Measurements from ENCODE around the gene SLC23A2. TPM values are rescaled to one million over a fixed set of nuclear protein-coding genes. Genes with fewer than 3 reads are reported as not detected.

The SLC23A2 gene
- polyA plus RNA-seq, 1 of the 3 experiments (the other 2 are of a cell fraction): 14.0 TPM

- ChIA-PET POLR2A (no interaction called here), CTCF (interaction anchor here (0.7 to 1.0 kb wide), 3 partner anchors 17 to 117 kb away, joined by 3 read pairs; no protein-coding TSS in a partner anchor)
- H3K27me3 ChIP-seq (ENCODE audit: insufficient read depth): no peaks in the 10 kb centered on the region; the same call in 1 of the 2 replicates
- DNase-seq: no peak
- H3K9me2 ChIP-seq: no peaks in the 10 kb centered on the region
- TF ChIP-seq FOXM1 (IDR thresholded peaks at IDR 0.05; ENCODE audit: low read depth): no peak
- TF ChIP-seq REST (IDR thresholded peaks at IDR 0.05; ENCODE audit: low read depth, low read length): no peak
- H3K27ac ChIP-seq (ENCODE audit: low read depth in 2 of 2, low read length in 1 of 2): no peak overlapping the region
- no peak overlapping the region for H3K4me2 ChIP-seq
- H3K4me3 ChIP-seq (ENCODE audit: low read depth in 2 of 2, low read length in 1 of 2): no peak overlapping the region
- H3F3A ChIP-seq (replicated peaks; ENCODE audit: insufficient read depth): no peaks in the 10 kb centered on the region
- no peaks in the 10 kb centered on the region for H3K36me3 ChIP-seq (replicated peaks in 1 of 2; ENCODE audit: control insufficient read depth in 1 of 2, insufficient read depth in 2 of 2, low read length in 1 of 2)
- no peak overlapping the region for H2AFZ ChIP-seq (ENCODE audit: low read depth)
- H4K20me1 ChIP-seq (ENCODE audit: insufficient read depth): no peaks in the 10 kb centered on the region
- H3K4me1 ChIP-seq (ENCODE audit: control insufficient read depth in 1 of 2, insufficient read depth in 2 of 2, low read depth in 1 of 2, low read length in 1 of 2): no peaks in the 10 kb centered on the region
- no peak overlapping the region for H3K9ac ChIP-seq
- H3K9me3 ChIP-seq: no peaks in the 10 kb centered on the region
- 51% methylated on average over 6 of the region's 6 CpGs for WGBS (ENCODE audit: low lambda C conversion rate)
- no peaks in the 10 kb centered on the region for H3K79me2 ChIP-seq (ENCODE audit: insufficient read depth)
Measured at GRCh38 chr20:4833074-4833728, 168.1 kb downstream of the SLC23A2 start.

GRCh38 chr20:4832469-4832868, 168.8 kb downstream of the SLC23A2 start:
- Histone ChIP-seq H3K27me3 (ENCODE audit: insufficient read depth) (no peaks in the 10 kb centered on the region; the same call in 1 of the 2 replicates), H3K36me3 (replicated peaks in 1 of 2; ENCODE audit: control insufficient read depth in 1 of 2, insufficient read depth in 2 of 2, low read length in 1 of 2) (no peaks in the 10 kb centered on the region), H3K9me2 (no peaks in the 10 kb centered on the region), H3K4me1 (ENCODE audit: control insufficient read depth in 1 of 2, insufficient read depth in 2 of 2, low read depth in 1 of 2, low read length in 1 of 2) (no peaks in the 10 kb centered on the region), H3K27ac (ENCODE audit: low read depth in 2 of 2, low read length in 1 of 2) (no peak overlapping the region), H3K4me3 (ENCODE audit: low read depth in 2 of 2, low read length in 1 of 2) (no peak overlapping the region), H2AFZ (ENCODE audit: low read depth) (no peak overlapping the region), H3K4me2 (no peak overlapping the region), H3F3A (replicated peaks; ENCODE audit: insufficient read depth) (no peaks in the 10 kb centered on the region), H4K20me1 (ENCODE audit: insufficient read depth) (no peaks in the 10 kb centered on the region), H3K9ac (no peak overlapping the region), H3K79me2 (ENCODE audit: insufficient read depth) (no peaks in the 10 kb centered on the region), H3K9me3 (no peaks in the 10 kb centered on the region)
- POLR2A ChIA-PET: no interaction called here
- TF ChIP-seq EZH2phosphoT487 (IDR thresholded peaks at IDR 0.05; ENCODE audit: borderline replicate concordance, low read depth) (no peak), CHD2 (IDR thresholded peaks at IDR 0.05; ENCODE audit: low read length, partially characterized antibody) (no peak), CTCF (IDR thresholded peaks at IDR 0.05) (no peak)
- CTCF ChIA-PET: interaction anchor here (0.7 kb wide), 1 partner anchor 45 kb away, joined by 3 read pairs; no protein-coding TSS in a partner anchor
- 20% methylated on average over 2 of the region's 2 CpGs for WGBS (ENCODE audit: low lambda C conversion rate)
- no peak for DNase-seq
